ENCODE results near the gene RASA1. TPM values are rescaled to one million over a fixed set of nuclear protein-coding genes. Genes with fewer than 3 reads are reported as not detected.
A peak's percentile ranks its signal among the peaks of the same experiment; 100 is the strongest.

RASA1 gene
- total RNA-seq, 2 donors from 2014 or later = 34.8 to 37.0 TPM

DNA sequence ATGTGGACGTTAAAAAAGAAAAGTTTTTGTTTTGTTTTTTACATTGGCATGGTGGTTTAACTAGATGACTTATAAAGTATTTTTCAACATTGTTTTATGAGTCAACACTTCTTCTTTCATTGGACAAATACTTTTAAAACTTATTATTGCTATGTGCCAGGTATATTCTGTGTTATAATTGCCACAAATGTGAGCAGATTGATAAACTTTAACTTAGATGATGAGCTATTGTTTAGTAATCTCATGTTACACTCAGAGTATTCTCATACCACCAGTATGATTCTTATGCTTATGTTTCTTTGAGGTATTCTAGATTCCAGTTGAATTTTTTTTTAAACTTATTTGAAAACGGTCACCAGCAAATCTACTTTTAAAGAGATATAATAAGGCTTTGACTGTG lies 60.3 kb downstream of the RASA1 start:
- Histone ChIP-seq H3K27ac (no peak overlapping the region), H3K27me3 (replicated peaks; ENCODE audit: insufficient read depth) (no peaks in the 10 kb centered on the region), H3K4me3 (no peak overlapping the region), H3K4me1 (ENCODE audit: control insufficient read depth in 1 of 2, low read depth in 2 of 2) (peaks cover 11 to 25% of the 10 kb centered on the region in 2 donors), H3K9me3 (no peaks in the 10 kb centered on the region), H3K36me3 (no peaks in the 10 kb centered on the region)
- ATAC-seq (ENCODE audit: insufficient number of reproducible peaks, low FRiP score, low read depth) (no peak), DNase-seq (ENCODE audit: low spot score) (no peak)
- TF ChIP-seq, protein P1, sequence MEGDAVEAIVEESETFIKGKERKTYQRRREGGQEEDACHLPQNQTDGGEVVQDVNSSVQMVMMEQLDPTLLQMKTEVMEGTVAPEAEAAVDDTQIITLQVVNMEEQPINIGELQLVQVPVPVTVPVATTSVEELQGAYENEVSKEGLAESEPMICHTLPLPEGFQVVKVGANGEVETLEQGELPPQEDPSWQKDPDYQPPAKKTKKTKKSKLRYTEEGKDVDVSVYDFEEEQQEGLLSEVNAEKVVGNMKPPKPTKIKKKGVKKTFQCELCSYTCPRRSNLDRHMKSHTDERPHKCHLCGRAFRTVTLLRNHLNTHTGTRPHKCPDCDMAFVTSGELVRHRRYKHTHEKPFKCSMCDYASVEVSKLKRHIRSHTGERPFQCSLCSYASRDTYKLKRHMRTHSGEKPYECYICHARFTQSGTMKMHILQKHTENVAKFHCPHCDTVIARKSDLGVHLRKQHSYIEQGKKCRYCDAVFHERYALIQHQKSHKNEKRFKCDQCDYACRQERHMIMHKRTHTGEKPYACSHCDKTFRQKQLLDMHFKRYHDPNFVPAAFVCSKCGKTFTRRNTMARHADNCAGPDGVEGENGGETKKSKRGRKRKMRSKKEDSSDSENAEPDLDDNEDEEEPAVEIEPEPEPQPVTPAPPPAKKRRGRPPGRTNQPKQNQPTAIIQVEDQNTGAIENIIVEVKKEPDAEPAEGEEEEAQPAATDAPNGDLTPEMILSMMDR (IDR thresholded peaks at IDR 0.05) = no peak

DNA sequence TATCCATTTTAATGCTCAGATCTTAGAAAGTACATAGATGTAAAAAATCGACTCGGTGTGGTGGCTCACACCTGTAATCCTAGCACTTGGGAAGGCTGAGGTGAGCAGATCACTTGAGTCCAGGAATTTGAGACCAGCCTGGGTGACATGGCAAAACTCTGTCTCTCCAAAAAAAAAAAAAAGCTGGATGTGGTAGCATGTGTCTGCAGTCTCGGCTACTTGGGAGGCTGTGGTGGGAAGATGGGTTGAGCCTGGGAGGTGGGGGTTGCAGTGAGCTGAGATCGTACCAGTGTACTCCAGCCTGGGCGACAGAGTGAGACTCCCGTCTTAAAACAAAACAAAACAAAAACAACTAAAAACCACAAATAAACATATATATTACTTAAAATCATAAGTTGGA lies 61.4 kb downstream of the RASA1 start:
- H3K27me3 ChIP-seq (replicated peaks; ENCODE audit: insufficient read depth) = no peaks in the 10 kb centered on the region
- TF ChIP-seq, protein P1 (IDR thresholded peaks at IDR 0.05) = no peak
- peaks cover 11 to 25% of the 10 kb centered on the region in 2 donors for H3K4me1 ChIP-seq (ENCODE audit: control insufficient read depth in 1 of 2, low read depth in 2 of 2)
- H3K4me3 ChIP-seq = no peak overlapping the region
- H3K36me3 ChIP-seq = peaks cover 3% of the 10 kb centered on the region
- H3K27ac ChIP-seq = no peak overlapping the region
- no peak for DNase-seq (ENCODE audit: low spot score)
- ATAC-seq (ENCODE audit: insufficient number of reproducible peaks, low FRiP score, low read depth) = no peak
- H3K9me3 ChIP-seq = no peaks in the 10 kb centered on the region

DNA sequence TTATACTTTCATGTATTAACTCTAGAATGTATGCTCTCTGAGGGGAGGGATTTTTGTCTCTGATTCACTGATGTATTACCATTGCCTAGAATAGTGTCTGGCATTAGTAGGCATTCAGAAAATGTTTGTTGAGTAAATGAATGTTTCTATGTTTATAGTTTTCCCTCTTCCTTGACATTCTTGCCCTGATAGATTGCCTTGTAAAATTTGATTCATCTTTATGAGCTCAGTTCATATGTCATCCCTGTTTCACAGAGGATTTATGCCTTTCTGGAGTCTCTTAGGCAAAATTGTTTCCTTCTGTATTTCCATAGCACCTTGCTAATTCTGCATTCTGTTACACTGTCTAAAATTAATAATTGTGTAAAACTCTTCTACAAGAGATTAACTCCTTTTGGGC lies 72.3 kb downstream of the RASA1 start:
- TF ChIP-seq, protein P1 (IDR thresholded peaks at IDR 0.05) = no peak
- DNase-seq (ENCODE audit: low spot score) (no peak), ATAC-seq (ENCODE audit: insufficient number of reproducible peaks, low FRiP score, low read depth) (no peak)
- Histone ChIP-seq H3K9me3 (no peaks in the 10 kb centered on the region), H3K27ac (peak overlapping the region in 1 of 2 donors; percentile 18), H3K27me3 (replicated peaks; ENCODE audit: insufficient read depth) (no peaks in the 10 kb centered on the region), H3K4me1 (ENCODE audit: control insufficient read depth in 1 of 2, low read depth in 2 of 2) (peaks cover 6 to 10% of the 10 kb centered on the region in 2 donors), H3K4me3 (no peak overlapping the region), H3K36me3 (no peaks in the 10 kb centered on the region)

DNA sequence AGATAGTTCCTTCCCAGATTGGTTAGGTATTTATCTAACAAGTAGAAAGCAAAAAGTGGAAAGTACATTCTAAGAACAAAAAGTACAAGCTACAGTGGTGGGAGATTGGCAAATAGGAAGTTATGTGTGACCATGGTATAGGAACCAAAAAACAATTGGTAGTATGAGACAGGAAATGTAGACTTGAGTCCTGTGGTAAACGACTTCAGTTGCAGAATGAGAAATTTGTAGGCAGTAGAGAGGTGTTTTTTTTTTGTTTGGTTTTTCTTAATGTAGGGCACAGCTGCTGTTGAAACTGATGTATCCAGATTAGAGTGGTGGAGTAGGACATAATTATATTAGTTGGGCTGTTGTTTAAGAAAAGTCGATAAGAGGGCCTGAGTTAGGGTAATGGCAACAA lies 73.0 kb downstream of the RASA1 start:
- Histone ChIP-seq H3K4me1 (ENCODE audit: control insufficient read depth in 1 of 2, low read depth in 2 of 2) (peaks cover 6 to 10% of the 10 kb centered on the region in 2 donors), H3K9me3 (no peaks in the 10 kb centered on the region), H3K27me3 (replicated peaks; ENCODE audit: insufficient read depth) (no peaks in the 10 kb centered on the region), H3K36me3 (no peaks in the 10 kb centered on the region), H3K4me3 (no peak overlapping the region), H3K27ac (peak overlapping the region in 1 of 2 donors; percentile 18)
- ATAC-seq (ENCODE audit: insufficient number of reproducible peaks, low FRiP score, low read depth) (no peak), DNase-seq (ENCODE audit: low spot score) (no peak)
- TF ChIP-seq, protein P1 (IDR thresholded peaks at IDR 0.05) = no peak

DNA sequence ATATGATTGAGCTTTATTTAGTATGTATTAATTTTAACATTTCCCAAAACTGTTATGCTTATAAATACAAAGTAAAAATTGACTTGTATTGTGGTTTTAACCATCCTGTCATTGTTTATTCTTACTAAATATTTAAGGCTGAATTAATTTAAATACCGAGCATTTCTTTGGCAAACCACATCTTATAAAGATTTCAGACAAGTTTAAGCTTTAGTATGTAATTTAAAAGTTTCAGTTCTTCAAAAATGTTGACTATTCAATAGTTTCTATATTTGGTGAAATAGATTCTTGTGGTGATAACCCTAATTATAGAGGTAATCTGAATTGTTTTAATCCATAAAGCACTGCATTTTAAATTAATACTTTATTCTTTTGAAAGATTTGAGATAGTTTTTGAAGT lies 79.6 kb downstream of the RASA1 start:
- no peak for ATAC-seq (ENCODE audit: insufficient number of reproducible peaks, low FRiP score, low read depth)
- TF ChIP-seq, protein P1 (IDR thresholded peaks at IDR 0.05) = no peak

More for the DNA sequence above, 79.6 kb downstream of the RASA1 start:
- H3K4me3 ChIP-seq = no peak overlapping the region
- no peaks in the 10 kb centered on the region for H3K9me3 ChIP-seq
- no peaks in the 10 kb centered on the region for H3K27me3 ChIP-seq (replicated peaks; ENCODE audit: insufficient read depth)
- DNase-seq (ENCODE audit: low spot score) = no peak
- H3K4me1 ChIP-seq (ENCODE audit: control insufficient read depth in 1 of 2, low read depth in 2 of 2) = peaks cover 10% of the 10 kb centered on the region in 2 donors
- no peak overlapping the region for H3K27ac ChIP-seq
- no peaks in the 10 kb centered on the region for H3K36me3 ChIP-seq
